KG1 (cell line): ENCODE data around the gene KCNMA1.
A peak's percentile ranks its signal among the peaks of the same experiment; 100 is the strongest.

Source experiments
- DNase-seq: peaks from one replicate; lab custom pipeline; 2025; lab: John Stamatoyannopoulos, UW

Gene KCNMA1

GRCh38 chr10:77208684-77209256 lies 428.8 kb downstream of the KCNMA1 start:
- DNase-seq: no peak

- no peak for DNase-seq
Observed at GRCh38 chr10:77207828-77208185, 429.8 kb downstream of the KCNMA1 start.

- DNase-seq: no peak
Observed at GRCh38 chr10:77207182-77207827, 430.3 kb downstream of the KCNMA1 start.

- no peak for DNase-seq
Observed at GRCh38 chr10:77205135-77205534, 432.5 kb downstream of the KCNMA1 start.

GRCh38 chr10:77204171-77204570 lies 433.4 kb downstream of the KCNMA1 start:
- DNase-seq: no peak

GRCh38 chr10:77202857-77203256 lies 434.8 kb downstream of the KCNMA1 start:
- DNase-seq: no peak

- no peak for DNase-seq
Observed at GRCh38 chr10:77201135-77202106, 436.2 kb downstream of the KCNMA1 start.

GRCh38 chr10:77197544-77197943 lies 440.1 kb downstream of the KCNMA1 start:
- no peak for DNase-seq

GRCh38 chr10:77196614-77197013 lies 441.0 kb downstream of the KCNMA1 start:
- no peak for DNase-seq

GRCh38 chr10:77195101-77195500 lies 442.5 kb downstream of the KCNMA1 start:
- no peak for DNase-seq

- DNase-seq: no peak
Observed at GRCh38 chr10:77193001-77193400, 444.6 kb downstream of the KCNMA1 start.

- DNase-seq: no peak
Observed at GRCh38 chr10:77192402-77192801, 445.2 kb downstream of the KCNMA1 start.

GRCh38 chr10:77191324-77192049 lies 446.1 kb downstream of the KCNMA1 start:
- DNase-seq: no peak

GRCh38 chr10:77190291-77190690 lies 447.3 kb downstream of the KCNMA1 start:
- DNase-seq: peak; percentile 43

- DNase-seq: no peak
Observed at GRCh38 chr10:77189520-77189919, 448.1 kb downstream of the KCNMA1 start.

- no peak for DNase-seq
Observed at GRCh38 chr10:77189075-77189474, 448.5 kb downstream of the KCNMA1 start.

GRCh38 chr10:77188521-77188920 lies 449.1 kb downstream of the KCNMA1 start:
- DNase-seq: no peak

- no peak for DNase-seq
Observed at GRCh38 chr10:77188000-77188395, 449.6 kb downstream of the KCNMA1 start.

- no peak for DNase-seq
Observed at GRCh38 chr10:77187376-77187999, 450.1 kb downstream of the KCNMA1 start.

GRCh38 chr10:77186936-77187335 lies 450.7 kb downstream of the KCNMA1 start:
- no peak for DNase-seq

- DNase-seq: no peak
Observed at GRCh38 chr10:77185696-77186095, 451.9 kb downstream of the KCNMA1 start.

GRCh38 chr10:77182803-77183202 lies 454.8 kb downstream of the KCNMA1 start:
- DNase-seq: no peak
